GM23338 (cell line): ENCODE results near the gene DLG2.

Source experiments
- CREB1 ChIP-seq: fragments of 250-450 bp; sonication (Bioruptor Pico); IDR thresholded peaks from 2 replicates; pipeline ENCODE4 v1.5.0; 2020; ENCODE audit warnings: low read depth, mild to moderate bottlenecking, moderate library complexity
- CTCF ChIP-seq, 2 experiments: fragments of 200-600 bp in 1 of 2; sonication (generic) in 1 of 2; conservative IDR thresholded peaks; 2 replicates each; pipeline versions ENCODE4 v1.5.1 to v1.6.1; 2016 to 2017; ENCODE audit warnings: antibody characterized with exemption in 2 of 2, low read depth in 2 of 2, mild to moderate bottlenecking in 2 of 2, moderate library complexity in 1 of 2
- ETS1 ChIP-seq: IDR thresholded peaks from 2 replicates; pipeline ENCODE4 v1.6.1; 2016; ENCODE audit warnings: antibody characterized with exemption
- EZH2 ChIP-seq: fragments of 200-600 bp; sonication (generic); IDR thresholded peaks from one replicate; pipeline ENCODE4 v1.8.0; 2017; ENCODE audit warnings: antibody characterized with exemption, mild to moderate bottlenecking, low read depth; ENCODE audit not compliant: unreplicated experiment
- EZH2phosphoT487 ChIP-seq: fragments of 200-600 bp; sonication (generic); IDR thresholded peaks from one replicate; pipeline ENCODE4 v1.8.1; 2018; ENCODE audit warnings: antibody characterized with exemption; ENCODE audit not compliant: unreplicated experiment
- JUNB ChIP-seq: IDR thresholded peaks from one replicate; pipeline ENCODE4 v1.6.1; 2016; ENCODE audit warnings: antibody characterized with exemption; ENCODE audit not compliant: unreplicated experiment
- NANOG ChIP-seq: IDR thresholded peaks from 2 replicates; pipeline ENCODE4 v1.6.1; 2016; ENCODE audit warnings: antibody characterized with exemption, borderline replicate concordance
- POLR2AphosphoS5 ChIP-seq: IDR thresholded peaks from 2 replicates; pipeline ENCODE4 v1.6.1; 2016; ENCODE audit warnings: antibody characterized with exemption, low read depth
- REST ChIP-seq: IDR thresholded peaks from one replicate; pipeline ENCODE4 v1.6.1; 2018; ENCODE audit warnings: antibody characterized with exemption; ENCODE audit not compliant: unreplicated experiment
- STAT1 ChIP-seq: IDR thresholded peaks from one replicate; pipeline ENCODE4 v1.6.1; 2016; ENCODE audit warnings: antibody characterized with exemption; ENCODE audit not compliant: unreplicated experiment
- ZNF114 ChIP-seq: fragments of 250-450 bp; sonication (Bioruptor Pico); IDR thresholded peaks from 2 replicates; pipeline ENCODE4 v1.5.0; 2020; ENCODE audit warnings: mild to moderate bottlenecking, moderate library complexity
- ZNF331 ChIP-seq: fragments of 250-450 bp; sonication (Bioruptor Pico); IDR thresholded peaks from 2 replicates; pipeline ENCODE4 v1.5.0; 2020; ENCODE audit warnings: low read depth, mild to moderate bottlenecking, moderate library complexity

- TF ChIP-seq CTCF (conservative IDR thresholded peaks at IDR 0.05; ENCODE audit: low read depth in 2 of 2) (no peak), ZNF331 (CRISPR knock-in tag) (no peak), REST (no peak), STAT1 (no peak), EZH2 (no peak), POLR2AphosphoS5 (no peak), EZH2phosphoT487 (no peak), NANOG (no peak), ETS1 (no peak), CREB1 (CRISPR knock-in tag) (no peak), JUNB (no peak), ZNF114 (CRISPR knock-in tag) (no peak)
These were observed 2013.4 kb downstream of the DLG2 start for GRCh38 chr11:83613767-83614121.
